Neuronal stem cell (in vitro differentiated cells): ENCODE results near the gene PRLR.

Source experiments
- DNase-seq: peaks from one replicate; pipeline ENCODE4 v3.0.0-alpha.2; 2013; ENCODE audit warnings: low spot score
- H2AFZ ChIP-seq: one replicate; pipeline ENCODE4 v1.6.1; 2013; ENCODE audit warnings: mild to moderate bottlenecking, low read length, inconsistent platforms
- H2AK5ac ChIP-seq: 2 replicates; pipeline ENCODE4 v1.6.1; 2013; ENCODE audit warnings: low read depth, mild to moderate bottlenecking, inconsistent platforms, low read length, moderate library complexity, mixed read lengths
- H2BK120ac ChIP-seq: 2 replicates; pipeline ENCODE4 v1.6.1; 2013; ENCODE audit warnings: low read depth, mild to moderate bottlenecking, inconsistent platforms, low read length, moderate library complexity, mixed read lengths
- H2BK12ac ChIP-seq: one replicate; pipeline ENCODE4 v1.6.1; 2013; ENCODE audit warnings: low read length, inconsistent platforms
- H2BK15ac ChIP-seq: 2 replicates; pipeline ENCODE4 v1.6.1; 2013; ENCODE audit warnings: mild to moderate bottlenecking, low read length, inconsistent platforms, mixed read lengths
- H2BK5ac ChIP-seq: one replicate; pipeline ENCODE4 v1.6.1; 2013; ENCODE audit warnings: inconsistent platforms, mild to moderate bottlenecking, low read length, moderate library complexity
- H3K14ac ChIP-seq: one replicate; pipeline ENCODE4 v1.6.1; 2013; ENCODE audit warnings: low read length, inconsistent platforms
- H3K18ac ChIP-seq: 2 replicates; pipeline ENCODE4 v1.6.1; 2013; ENCODE audit warnings: low read length, inconsistent platforms
- H3K23ac ChIP-seq: 2 replicates; pipeline ENCODE4 v1.6.1; 2013; ENCODE audit warnings: low read depth, mild to moderate bottlenecking, mixed read lengths, low read length, inconsistent platforms; ENCODE audit not compliant: poor library complexity
- H3K27ac ChIP-seq: replicated peaks from 3 replicates; pipeline ENCODE4 v1.5.1; 2013; ENCODE audit warnings: low read length, inconsistent platforms
- H3K27me3 ChIP-seq, 3 experiments: 2 replicates each; pipeline ENCODE4 v1.6.1; 2013; ENCODE audit warnings: low read length in 3 of 3, mild to moderate bottlenecking in 2 of 3, inconsistent platforms in 1 of 3, low read depth in 1 of 3, mixed read lengths in 1 of 3, moderate library complexity in 1 of 3; ENCODE audit not compliant: control insufficient read depth in 3 of 3, insufficient read depth in 3 of 3
- H3K36me3 ChIP-seq, 2 donors: replicated peaks in 1 of 2; 2 replicates each; pipeline ENCODE4 v1.6.1; 2013; ENCODE audit warnings: low read length in 2 of 2; ENCODE audit not compliant: control insufficient read depth in 2 of 2, insufficient read depth in 2 of 2
- H3K4ac ChIP-seq: 2 replicates; pipeline ENCODE4 v1.6.1; 2013; ENCODE audit warnings: inconsistent platforms, mild to moderate bottlenecking, low read length, moderate library complexity
- H3K4me1 ChIP-seq, 2 donors: 1 replicate in 1 of 2; 2 replicates in 1 of 2; pipeline ENCODE4 v1.6.1; 2013; ENCODE audit warnings: low read length in 2 of 2, low read depth in 1 of 2; ENCODE audit not compliant: control insufficient read depth in 2 of 2, insufficient read depth in 1 of 2
- H3K4me2 ChIP-seq: one replicate; pipeline ENCODE4 v1.6.1; 2013; ENCODE audit warnings: mild to moderate bottlenecking, low read length, inconsistent platforms; ENCODE audit not compliant: insufficient read depth, poor library complexity, severe bottlenecking
- H3K4me3 ChIP-seq, 2 donors: 2 replicates each; pipeline ENCODE4 v1.5.1; 2013; ENCODE audit warnings: low read length in 2 of 2, mild to moderate bottlenecking in 2 of 2, inconsistent platforms in 1 of 2, moderate library complexity in 1 of 2
- H3K79me1 ChIP-seq: one replicate; pipeline ENCODE4 v1.6.1; 2013; ENCODE audit warnings: low read depth, mild to moderate bottlenecking, inconsistent platforms, low read length, moderate library complexity
- H3K9ac ChIP-seq: one replicate; pipeline ENCODE4 v1.6.1; 2013; ENCODE audit warnings: mild to moderate bottlenecking, low read depth, low read length, inconsistent platforms; ENCODE audit not compliant: poor library complexity
- H3K9me3 ChIP-seq, 2 donors: replicated peaks in 1 of 2; 2 replicates each; pipeline versions ENCODE3 to v1.6.1; 2013; ENCODE audit warnings: low read length in 2 of 2, mild to moderate bottlenecking in 2 of 2, inconsistent platforms in 1 of 2, low read depth in 1 of 2, mixed read lengths in 1 of 2, moderate library complexity in 1 of 2; ENCODE audit not compliant: control insufficient read depth in 2 of 2, insufficient read depth in 1 of 2
- H4K8ac ChIP-seq: one replicate; pipeline ENCODE4 v1.6.1; 2013; ENCODE audit warnings: low read depth, mild to moderate bottlenecking, inconsistent platforms, low read length, moderate library complexity
- H4K91ac ChIP-seq: one replicate; pipeline ENCODE4 v1.6.1; 2013; ENCODE audit warnings: low read length, low read depth, mild to moderate bottlenecking, inconsistent platforms; ENCODE audit not compliant: poor library complexity
- WGBS, 2 donors: extraction: QIAGEN DNeasy Blood & Tissue Kit; methylation state at CpG; one replicate each; pipeline ENCODE4 v1.1.7; 2013; ENCODE audit warnings: missing lambda C conversion rate in 2 of 2, mixed read lengths in 1 of 2; ENCODE audit not compliant: insufficient read length in 2 of 2, insufficient replicate concordance in 1 of 2; ENCODE audit errors: extremely low coverage in 2 of 2; 5-methylcytosine and 5-hydroxymethylcytosine counted together

Gene PRLR

GRCh38 chr5:35198075-35198474 lies 32.2 kb downstream of the PRLR start:
- Histone ChIP-seq H3K9ac (no peak overlapping the region), H2AFZ (no peak overlapping the region), H2BK120ac (no peak overlapping the region), H4K91ac (no peak overlapping the region), H3K36me3 (no peaks in the 10 kb centered on the region), H3K18ac (no peak overlapping the region), H3K4me3 (no peak overlapping the region), H3K79me1 (no peaks in the 10 kb centered on the region), H3K23ac (no peak overlapping the region), H2BK15ac (no peak overlapping the region), H3K4me1 (no peaks in the 10 kb centered on the region), H3K27me3 (peaks cover 0 to 3% (median 0%) of the 10 kb centered on the region in 3 experiments), H3K27ac (no peak overlapping the region), H3K4ac (no peak overlapping the region), H4K8ac (no peak overlapping the region), H3K9me3 (no peaks in the 10 kb centered on the region), H2BK5ac (no peak overlapping the region), H2BK12ac (no peak overlapping the region), H2AK5ac (no peak overlapping the region), H3K14ac (no peak overlapping the region), H3K4me2 (no peak overlapping the region)
- no peak for DNase-seq
- no CpG with 5 or more reads among the region's 5 CpGs for WGBS, 2 donors

DNA sequence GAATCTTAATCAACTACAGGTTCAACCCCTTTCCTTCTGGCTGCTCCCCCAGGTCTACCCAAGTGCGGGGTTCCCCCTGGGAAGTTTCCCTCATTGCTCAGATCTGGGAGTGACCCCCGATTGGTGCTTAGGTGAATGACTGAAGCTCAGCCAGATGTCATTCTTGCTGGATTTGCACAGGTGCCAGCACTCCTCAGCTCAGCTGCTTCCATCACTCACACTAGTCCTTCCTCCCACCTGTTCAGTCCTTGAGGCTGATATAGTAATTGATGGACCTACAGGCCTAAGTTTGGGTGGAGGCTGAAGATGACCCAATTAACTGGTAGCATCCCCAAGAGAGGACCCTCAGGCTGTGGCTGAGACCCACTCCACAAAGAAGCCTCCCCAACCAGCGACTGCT lies 32.9 kb downstream of the PRLR start:
- Histone ChIP-seq H3K4ac (no peak overlapping the region), H3K14ac (no peak overlapping the region), H3K27me3 (peaks cover 0 to 3% (median 0%) of the 10 kb centered on the region in 3 experiments), H3K23ac (no peak overlapping the region), H3K18ac (no peak overlapping the region), H2AFZ (no peak overlapping the region), H3K79me1 (no peaks in the 10 kb centered on the region), H2BK120ac (no peak overlapping the region), H3K4me2 (no peak overlapping the region), H4K91ac (no peak overlapping the region), H4K8ac (no peak overlapping the region), H3K27ac (no peak overlapping the region), H2BK15ac (no peak overlapping the region), H2BK12ac (no peak overlapping the region), H3K36me3 (no peaks in the 10 kb centered on the region), H2AK5ac (no peak overlapping the region), H3K9ac (no peak overlapping the region), H2BK5ac (no peak overlapping the region), H3K4me3 (no peak overlapping the region), H3K4me1 (no peaks in the 10 kb centered on the region), H3K9me3 (no peaks in the 10 kb centered on the region)
- WGBS, 2 donors: no CpG with 5 or more reads among the region's 3 CpGs
- DNase-seq: no peak

DNA sequence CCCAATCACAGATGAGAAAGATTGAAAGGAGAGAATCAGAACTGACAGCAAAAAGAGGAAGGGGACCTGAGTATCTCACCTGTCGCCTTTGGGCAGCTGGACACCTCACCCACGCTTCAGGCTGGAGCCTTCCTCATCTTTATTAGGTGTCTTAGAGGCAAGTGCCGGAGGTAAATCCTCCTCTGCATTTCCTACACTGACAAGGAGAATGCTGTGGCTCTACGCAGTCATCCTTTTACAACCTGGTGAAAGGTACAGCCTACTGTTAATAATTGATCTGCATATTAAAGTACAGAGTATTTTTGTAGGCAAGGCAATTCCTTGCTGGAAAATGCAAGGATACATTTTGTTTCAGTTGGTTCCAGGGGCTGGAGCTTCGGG lies 34.8 kb downstream of the PRLR start:
- H4K8ac ChIP-seq: no peak overlapping the region
- no peak overlapping the region for H3K4me2 ChIP-seq

GRCh38 chr5:35194635-35195471 lies 35.4 kb downstream of the PRLR start:
- Histone ChIP-seq H4K91ac (no peak overlapping the region), H3K23ac (no peak overlapping the region), H3K27me3 (peaks cover 0 to 3% (median 0%) of the 10 kb centered on the region in 3 experiments), H3K4me2 (no peak overlapping the region), H3K27ac (no peak overlapping the region), H3K14ac (no peak overlapping the region), H3K4me3 (no peak overlapping the region), H3K4ac (no peak overlapping the region), H2BK15ac (no peak overlapping the region), H2AK5ac (no peak overlapping the region), H2BK5ac (no peak overlapping the region), H3K36me3 (no peaks in the 10 kb centered on the region), H3K18ac (no peak overlapping the region), H2AFZ (no peak overlapping the region), H3K9ac (no peak overlapping the region), H4K8ac (no peak overlapping the region), H2BK12ac (no peak overlapping the region), H2BK120ac (no peak overlapping the region), H3K9me3 (no peaks in the 10 kb centered on the region), H3K4me1 (no peaks in the 10 kb centered on the region), H3K79me1 (no peaks in the 10 kb centered on the region)
- WGBS, 2 donors: no CpG with 5 or more reads among the region's 12 CpGs
- no peak for DNase-seq

More for the DNA sequence above, 34.8 kb downstream of the PRLR start:
- Histone ChIP-seq H3K14ac (no peak overlapping the region), H3K9me3 (no peaks in the 10 kb centered on the region), H2BK12ac (no peak overlapping the region), H3K4ac (no peak overlapping the region), H3K23ac (no peak overlapping the region), H3K36me3 (no peaks in the 10 kb centered on the region), H3K27ac (no peak overlapping the region), H3K79me1 (no peaks in the 10 kb centered on the region), H3K4me3 (no peak overlapping the region), H3K18ac (no peak overlapping the region), H3K9ac (no peak overlapping the region), H2AFZ (no peak overlapping the region), H2BK120ac (no peak overlapping the region), H2AK5ac (no peak overlapping the region), H4K91ac (no peak overlapping the region), H3K4me1 (no peaks in the 10 kb centered on the region), H2BK5ac (no peak overlapping the region), H3K27me3 (peaks cover 0 to 3% (median 0%) of the 10 kb centered on the region in 3 experiments), H2BK15ac (no peak overlapping the region)
- WGBS, 2 donors: no CpG with 5 or more reads among the region's 5 CpGs
- no peak for DNase-seq
